Caki2 (cell line): ENCODE results near the gene PNPLA3. TPM values are rescaled to one million over a fixed set of nuclear protein-coding genes. Genes with fewer than 3 reads are reported as not detected.

Experiments used
- DNase-seq: peaks from one replicate; pipeline ENCODE4 v3.0.0-alpha.2; 2015; ENCODE audit warnings: low read depth
- in situ Hi-C: cut with HindIII; loops from 2 replicates; pipeline ENCODE4 v1.10.0; 2016; ENCODE audit warnings: low sequenced_read_pairs, low pct_unique_long_range_greater_than_20kb, mixed read lengths
- total RNA-seq: library from RNA; depleted of rRNA; stranded (reverse); fragments of >200 nt; shearing (Covaris generic); gene quantifications from 2 replicates; pipeline ENCODE4 v1.2.3, GENCODE V29; 2014; ENCODE audit warnings: low replicate concordance

PNPLA3 gene
- total RNA-seq, 1 experiment from 2014 or later: 1.8 TPM

DNA sequence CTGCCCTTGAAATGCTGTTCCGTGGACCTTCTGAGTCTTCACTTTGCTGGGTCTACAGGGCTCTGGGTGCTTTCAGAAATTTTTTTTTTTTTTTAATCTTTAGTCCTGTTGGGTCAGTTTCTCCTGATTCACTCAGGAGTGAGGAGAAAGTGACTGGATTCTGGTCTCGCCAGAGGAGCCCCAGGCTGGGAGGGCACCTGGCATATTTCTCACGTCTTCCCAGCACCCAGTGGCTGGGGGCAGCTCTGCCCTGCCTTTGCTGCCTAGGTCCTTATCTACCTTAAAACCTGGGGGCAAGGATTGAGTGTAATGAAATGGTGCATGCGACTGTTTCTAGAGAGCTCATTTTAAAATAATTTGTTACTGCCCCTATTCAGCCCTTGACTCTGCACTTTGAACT, 55.0 kb downstream of the PNPLA3 start:
- no peak for DNase-seq
- in situ Hi-C loops: no loop called here

DNA sequence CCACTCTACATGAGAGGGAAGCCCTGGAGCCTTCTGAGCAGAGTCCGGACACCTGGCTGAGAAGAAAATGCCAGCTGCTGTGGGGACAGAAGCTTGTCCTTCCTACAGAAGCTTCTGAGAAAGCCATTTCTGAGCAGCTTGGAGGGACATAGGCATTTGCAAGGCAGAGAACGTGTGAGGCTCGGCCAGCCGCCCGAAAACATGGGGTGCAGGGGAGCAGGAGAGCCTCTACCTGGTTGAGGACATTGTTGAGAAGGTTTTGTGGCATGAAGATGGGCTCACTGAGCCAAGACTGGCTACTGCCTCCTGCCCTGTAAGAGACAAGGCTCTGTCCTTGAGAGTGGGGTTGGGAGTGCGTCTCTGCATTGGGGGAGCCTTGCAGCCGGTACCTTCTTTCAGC, 57.0 kb downstream of the PNPLA3 start:
- no peak for DNase-seq
- in situ Hi-C loops: no loop called here

DNA sequence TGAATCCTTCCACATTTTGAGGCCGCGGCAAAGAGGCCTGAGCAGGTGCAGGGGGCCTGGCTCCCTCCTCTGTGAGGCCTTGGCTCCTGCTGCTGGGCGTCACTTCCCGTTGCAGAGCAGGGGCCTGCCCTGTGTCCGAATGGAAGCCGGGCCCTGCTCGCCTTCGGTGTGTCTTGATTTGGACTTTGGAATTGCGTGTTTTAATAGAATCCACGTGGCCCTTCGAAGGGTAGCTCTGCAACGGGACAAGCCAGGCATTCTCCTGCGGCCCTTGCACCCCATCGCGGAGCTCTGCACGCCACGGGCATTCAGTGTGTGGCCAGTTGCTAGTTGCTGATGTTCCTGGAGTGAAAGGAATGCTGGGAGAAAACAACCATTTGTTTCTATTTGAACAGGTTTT, 57.4 kb downstream of the PNPLA3 start:
- no peak for DNase-seq
- in situ Hi-C loops: no loop called here

DNA sequence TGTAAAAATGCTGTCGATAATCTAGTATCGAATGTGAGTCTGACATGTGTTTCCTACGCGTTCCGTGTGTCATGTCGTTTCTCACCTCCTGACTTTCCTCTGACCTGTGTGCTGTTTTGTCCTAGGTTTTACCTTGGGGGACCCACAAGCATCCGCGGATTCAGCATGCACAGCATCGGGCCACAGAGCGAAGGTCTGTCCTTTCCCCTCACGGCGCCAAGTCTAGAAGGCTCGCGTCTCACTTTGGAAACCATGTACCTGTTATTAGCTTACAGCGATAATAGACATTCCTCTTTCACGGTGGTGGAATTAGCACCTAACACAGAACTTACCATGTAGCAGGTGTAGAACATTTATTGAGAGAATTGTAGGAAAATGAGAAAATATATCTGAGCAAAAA, 60.2 kb downstream of the PNPLA3 start:
- no peak for DNase-seq
- in situ Hi-C loops: no loop called here

DNA sequence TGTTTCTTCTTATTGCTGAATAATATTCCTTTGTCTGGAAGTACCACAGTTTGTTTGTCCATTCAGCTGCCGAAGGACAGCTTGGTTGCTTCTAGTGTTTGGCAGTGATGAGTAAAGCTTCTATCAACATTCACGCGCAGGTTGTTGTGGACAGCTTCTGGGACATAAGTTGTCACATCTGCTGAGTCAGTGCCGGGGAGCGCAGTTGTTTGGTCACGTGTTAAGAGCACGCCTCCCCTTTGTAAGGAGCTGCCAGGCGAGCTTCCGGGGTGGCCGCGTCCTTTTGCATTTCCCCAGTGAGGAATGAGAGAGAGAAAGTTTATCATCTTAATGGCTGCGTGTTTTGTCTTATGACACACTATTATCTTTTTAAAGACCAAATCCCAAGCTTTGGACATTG, 61.9 kb downstream of the PNPLA3 start:
- in situ Hi-C loops: no loop called here

DNA sequence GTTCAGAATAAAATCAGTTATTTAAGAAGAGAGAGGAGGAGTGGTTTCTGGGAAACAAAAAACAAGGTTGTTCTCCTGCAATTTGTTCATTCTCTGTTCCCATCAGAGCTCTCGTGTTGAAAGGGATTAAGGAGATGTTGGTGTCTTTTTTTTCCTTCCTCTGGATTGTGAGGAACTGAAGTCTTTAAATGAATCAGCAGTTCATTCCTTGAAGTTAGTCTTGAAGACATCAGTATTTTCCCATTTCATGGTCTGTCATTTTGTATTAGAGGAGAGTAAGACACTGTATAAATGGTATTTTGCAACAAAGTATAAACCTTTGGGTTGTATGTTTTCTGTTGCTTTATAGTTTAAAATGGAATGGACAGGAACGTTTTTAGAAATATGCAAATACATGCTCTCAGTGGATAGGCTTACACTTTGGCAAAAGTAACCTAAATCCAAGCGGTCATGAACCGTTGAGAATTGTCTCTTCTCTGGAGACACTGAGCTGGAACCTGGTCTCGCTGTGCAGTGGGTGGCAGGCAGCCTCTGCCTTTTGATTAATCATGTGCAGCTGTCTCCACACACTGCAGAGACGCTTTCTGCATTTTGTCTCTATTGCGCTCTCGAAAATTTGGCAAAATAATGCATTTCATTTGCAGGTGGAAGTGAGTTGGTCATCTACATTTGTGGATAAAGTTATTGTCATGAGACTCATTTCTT, 64.7 kb downstream of the PNPLA3 start:
- in situ Hi-C loops: no loop called here
- no peak for DNase-seq

More for the DNA sequence above, 61.9 kb downstream of the PNPLA3 start:
- no peak for DNase-seq

DNA sequence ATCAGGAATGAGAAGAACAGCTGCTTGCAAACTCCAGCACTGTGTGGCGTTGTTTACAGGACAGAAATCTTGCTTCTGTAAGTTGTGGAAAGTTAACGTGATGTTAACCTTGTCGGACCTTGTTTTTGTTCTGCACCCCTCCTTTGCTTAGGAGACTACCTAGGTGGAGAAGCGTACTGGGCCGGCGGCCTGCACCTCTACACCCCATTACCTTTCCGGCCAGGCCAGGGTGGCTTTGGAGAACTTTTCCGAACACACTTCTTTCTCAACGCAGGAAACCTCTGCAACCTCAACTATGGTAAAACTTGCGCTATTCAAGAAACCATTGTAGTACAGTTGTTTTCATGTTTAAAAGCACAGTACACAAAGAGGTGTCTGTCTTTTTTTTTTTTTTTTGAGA, 65.4 kb downstream of the PNPLA3 start:
- in situ Hi-C loops: no loop called here
- no peak for DNase-seq

DNA sequence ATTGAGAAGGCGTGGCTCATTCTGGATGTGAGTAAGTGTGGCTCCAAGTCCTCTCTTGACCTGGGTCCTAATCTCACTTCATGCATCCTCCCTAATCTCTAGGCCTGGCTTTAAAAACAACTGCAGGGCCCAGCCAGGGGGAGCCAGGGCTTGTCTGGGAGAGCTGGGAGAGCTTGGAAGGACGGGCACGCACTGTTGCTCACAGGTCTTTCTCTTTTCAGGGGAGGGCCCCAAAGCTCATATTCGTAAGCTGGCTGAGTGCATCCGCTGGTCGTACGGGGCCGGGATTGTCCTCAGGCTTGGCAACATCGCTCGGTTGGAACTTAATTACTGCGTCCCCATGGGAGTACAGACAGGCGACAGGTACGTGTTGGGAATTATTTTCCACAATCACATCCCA, 66.4 kb downstream of the PNPLA3 start:
- in situ Hi-C loops: no loop called here
- DNase-seq: no peak

DNA sequence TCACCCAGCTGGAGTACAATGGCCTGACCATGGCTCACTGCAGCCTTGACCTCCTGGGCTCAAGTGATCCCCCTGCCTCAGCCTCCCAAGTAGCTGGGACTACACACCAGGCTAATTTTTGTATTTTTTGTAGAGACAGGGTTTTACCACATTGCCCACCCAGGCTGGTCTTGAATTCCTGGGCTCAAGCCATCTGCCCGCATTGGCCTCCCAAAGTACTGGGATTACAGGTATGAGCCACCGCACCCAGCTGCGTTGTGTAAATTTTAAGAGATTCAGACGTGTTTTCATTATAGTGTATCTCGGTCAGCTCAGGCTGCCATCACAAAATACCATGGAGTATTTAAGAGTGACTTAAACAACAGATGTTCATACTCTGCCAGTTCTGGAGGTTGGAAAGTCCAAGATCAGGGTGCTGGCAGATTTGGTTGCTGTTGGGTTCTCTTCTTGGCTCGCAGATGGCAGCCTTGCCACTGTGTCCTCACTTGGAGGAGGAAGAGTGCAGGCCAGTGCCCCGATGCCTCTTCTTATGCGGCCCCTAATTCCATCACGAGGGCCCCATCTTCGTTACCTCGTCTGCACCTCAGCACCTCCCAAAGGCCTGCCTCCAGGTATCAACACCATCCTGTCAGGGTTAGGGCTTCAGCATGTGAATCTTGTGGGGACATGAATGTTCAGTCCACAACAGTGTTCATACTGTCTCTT, 67.9 kb downstream of the PNPLA3 start:
- no peak for DNase-seq
- in situ Hi-C loops: no loop called here

DNA sequence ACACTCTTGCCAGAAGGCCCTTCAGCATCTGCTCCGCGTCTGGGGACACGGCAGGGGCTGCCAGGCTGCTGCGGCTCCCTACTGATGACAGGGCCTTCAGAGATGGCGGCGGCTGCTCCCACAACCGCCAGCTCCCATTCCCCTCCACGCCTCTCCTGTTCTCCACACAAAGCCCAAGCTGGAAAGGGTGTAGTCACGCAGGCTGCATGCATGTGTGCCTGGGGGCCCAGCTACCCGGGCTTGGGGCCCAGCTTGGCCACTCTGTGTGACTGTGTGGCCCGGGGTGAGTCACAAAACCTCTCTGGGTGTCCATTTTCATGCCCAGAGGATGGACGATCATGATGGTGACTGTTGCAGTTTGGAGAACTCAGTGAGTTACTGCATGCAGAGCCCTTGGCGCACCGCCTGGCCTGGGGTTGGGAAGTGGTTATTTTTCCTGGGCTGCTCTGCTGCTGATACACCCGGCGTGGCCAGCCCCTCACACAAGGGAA, 68.8 kb downstream of the PNPLA3 start:
- DNase-seq: no peak
- in situ Hi-C loops: no loop called here

DNA sequence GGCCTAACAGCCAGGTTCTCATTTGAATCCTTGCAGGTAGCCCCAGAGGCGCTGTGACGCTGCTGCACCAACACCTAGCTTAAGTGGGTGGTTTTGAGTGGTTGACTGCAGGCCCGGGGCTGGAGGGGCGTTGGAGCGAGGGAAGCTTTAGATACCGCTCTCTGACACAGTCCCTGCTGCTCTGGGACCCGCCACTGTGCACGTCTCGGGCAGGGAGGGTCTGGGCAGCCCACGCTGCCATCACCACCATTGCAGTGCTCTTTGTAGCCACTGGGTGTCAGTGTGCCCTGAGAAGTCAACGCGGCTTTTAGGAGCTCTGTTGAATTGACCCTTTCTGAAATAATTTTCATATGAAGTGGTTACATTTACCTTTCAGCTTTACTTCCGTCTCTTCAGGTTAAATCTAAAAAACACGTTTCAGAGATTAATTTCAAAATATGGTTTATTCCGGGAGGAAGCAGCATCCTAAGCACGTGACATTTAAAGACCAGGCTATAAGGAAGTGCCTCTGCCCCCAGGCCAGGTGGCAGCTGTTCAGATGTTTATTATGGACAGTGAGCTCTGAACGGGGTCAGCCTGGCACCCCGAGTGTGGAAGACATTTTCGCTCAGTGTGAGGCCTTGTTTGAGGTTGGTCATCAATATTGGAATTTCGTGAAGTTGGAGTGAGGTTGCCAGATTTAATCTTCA, 69.6 kb downstream of the PNPLA3 start:
- peak; percentile 41 for DNase-seq
- in situ Hi-C loops: no loop called here

DNA sequence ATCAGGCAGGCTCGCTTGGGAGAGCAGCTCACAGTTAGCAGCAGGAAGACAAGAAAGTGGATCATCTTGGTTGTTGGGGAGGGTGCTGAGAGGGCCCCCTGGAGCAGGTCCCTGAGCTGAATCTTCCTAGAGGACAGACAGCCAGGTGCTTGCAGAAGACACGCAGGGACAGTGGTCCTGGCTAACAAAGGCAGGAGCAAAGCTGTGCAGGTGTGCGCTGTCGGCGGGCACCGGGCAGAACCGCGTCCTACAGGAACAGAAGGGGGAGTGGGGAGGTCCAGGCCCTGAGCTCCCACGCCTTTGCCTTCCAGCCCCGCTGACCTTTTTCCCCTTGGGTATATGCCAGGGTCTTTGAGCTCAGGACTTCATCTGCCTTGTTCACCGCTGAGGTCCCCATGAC, 70.4 kb downstream of the PNPLA3 start:
- in situ Hi-C loops: no loop called here
- DNase-seq: no peak

DNA sequence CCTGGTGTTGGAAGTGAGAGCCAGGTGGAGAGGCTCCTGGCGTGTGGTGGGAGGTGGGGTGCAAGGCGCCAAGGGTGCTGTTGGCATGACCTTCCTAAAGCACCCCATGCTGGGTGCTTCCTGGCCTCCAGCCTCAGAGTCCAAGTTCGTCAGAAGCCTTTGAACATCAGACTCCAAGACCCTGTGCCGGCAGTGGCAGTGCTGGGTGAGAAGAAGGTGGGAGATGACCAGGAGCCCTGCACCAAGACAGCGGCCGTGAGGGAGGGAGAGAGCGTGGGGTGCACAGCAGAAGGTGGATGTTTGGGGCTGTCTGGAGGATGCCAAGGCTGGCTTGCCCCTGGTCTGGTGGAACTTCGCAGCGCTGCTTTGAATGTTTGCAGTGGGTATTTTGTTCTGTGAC, 70.8 kb downstream of the PNPLA3 start:
- in situ Hi-C loops: no loop called here
- no peak for DNase-seq

DNA sequence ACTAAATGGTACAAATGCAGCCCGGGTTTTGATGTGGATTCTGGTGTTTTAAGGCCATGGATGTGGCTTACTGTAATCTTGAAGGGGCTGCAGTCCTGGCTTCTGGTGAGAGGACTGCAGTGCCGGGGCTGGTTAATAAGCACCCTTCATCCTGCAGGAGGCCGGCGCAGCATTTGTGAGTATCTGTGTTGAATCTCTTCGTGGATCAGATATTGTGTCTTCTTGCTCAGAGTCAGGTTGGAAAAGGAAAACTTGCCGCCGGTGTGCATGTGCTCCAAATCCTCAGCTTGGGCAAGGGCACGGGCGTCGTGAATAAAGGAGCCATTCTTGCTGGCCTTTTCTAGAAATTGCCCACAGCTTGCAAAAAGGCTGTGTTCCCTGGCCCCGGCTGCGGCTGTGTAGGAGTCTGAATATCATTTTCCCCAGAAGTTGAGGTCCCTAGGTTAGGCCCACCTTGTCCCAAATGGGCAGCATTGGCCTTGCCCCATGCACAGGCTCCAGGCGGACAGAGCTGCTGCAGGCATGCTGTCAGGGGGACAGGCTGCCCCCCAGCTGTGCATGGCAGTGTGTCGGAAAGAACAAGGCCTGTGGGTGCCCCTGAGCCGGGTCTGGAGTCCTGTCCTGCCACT, 71.6 kb downstream of the PNPLA3 start:
- no peak for DNase-seq
- in situ Hi-C loops: no loop called here

DNA sequence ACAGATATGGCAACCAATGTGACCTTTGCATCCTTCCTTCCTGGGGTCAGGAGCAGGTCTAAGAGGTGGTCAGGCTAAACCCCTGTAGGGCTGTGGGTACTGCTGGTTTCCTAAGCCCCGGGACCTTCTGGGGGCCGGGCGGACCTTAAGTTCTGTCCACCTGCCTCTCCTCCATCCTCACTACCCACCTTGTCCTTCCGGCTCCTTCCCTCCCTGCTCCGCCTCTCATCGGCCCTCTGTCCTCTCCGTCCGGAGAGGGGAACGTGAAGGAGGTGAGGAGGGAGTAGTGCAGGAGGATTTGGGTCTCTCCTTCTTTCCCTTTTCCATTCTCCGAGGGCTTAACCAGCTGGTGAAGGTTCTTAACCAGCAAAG, 72.2 kb downstream of the PNPLA3 start:
- in situ Hi-C loops: no loop called here
- no peak for DNase-seq

DNA sequence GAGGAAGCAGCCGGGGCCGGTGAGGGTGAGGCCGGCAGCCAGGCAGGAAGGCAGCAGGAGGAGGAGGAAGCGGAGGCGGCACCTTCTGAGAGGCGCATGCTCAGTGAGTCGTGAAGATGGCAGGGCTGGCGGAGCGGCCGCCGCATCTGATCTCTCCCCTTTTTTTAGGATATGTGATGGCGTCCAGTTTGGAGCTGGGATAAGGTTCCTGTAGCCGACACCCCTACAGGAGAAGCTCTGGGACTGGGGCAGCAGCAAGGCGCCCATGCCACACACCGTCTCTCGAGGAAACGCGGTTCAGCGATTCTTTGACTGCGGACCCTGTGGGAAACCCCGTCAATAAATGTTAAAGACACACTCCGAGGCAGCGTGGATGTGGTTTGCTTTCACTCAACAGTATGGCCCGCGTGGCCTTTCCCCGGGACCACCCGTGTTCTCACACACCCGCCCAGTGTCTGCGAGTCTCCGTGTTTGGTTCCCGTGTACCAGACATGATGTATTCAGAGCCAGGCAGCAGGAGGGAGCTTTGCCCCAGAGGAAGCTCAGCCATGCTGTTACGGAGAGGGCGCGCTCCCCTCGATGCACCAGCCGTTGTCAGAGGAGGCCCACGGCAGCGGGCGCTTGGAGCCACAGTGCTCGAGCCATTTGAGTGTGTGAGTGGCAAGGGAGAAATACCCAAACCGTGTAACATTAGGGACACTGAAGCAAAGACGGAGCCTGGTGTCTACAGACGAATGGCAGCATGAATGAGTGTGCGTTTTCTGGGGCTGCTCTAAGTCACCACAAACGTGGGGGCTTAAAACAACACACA, 72.8 kb downstream of the PNPLA3 start:
- no peak for DNase-seq
- in situ Hi-C loops: no loop called here

DNA sequence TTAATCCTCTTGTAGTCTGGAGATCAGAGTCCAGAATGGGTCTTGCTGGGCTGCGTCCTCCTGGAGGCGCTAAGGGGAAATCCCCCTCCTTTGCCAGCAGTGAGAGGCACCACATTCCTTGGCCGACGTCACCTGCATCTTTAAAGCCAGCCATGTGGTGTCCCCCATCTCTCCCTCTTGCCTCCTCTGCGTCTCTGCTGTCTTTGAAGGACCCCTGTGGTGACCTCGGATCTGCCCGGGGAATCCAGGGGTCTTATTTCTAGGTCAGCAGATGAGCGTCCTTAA, 73.3 kb downstream of the PNPLA3 start:
- in situ Hi-C loops: no loop called here
- no peak for DNase-seq
